Skeletal muscle tissue (tissue), 5 donors: Measurements from ENCODE around the gene GPRASP2. TPM values are rescaled to one million over a fixed set of nuclear protein-coding genes. Genes with fewer than 3 reads are reported as not detected.

Experiments used
- H3K27ac ChIP-seq: one replicate; pipeline ENCODE4 v1.7.0; 2013; ENCODE audit warnings: mild to moderate bottlenecking, low read depth, low read length, inconsistent platforms
- H3K27me3 ChIP-seq, 3 donors: one replicate each; pipeline ENCODE4 v1.7.0; 2013; ENCODE audit warnings: low read length in 3 of 3; ENCODE audit not compliant: control insufficient read depth in 3 of 3, insufficient read depth in 3 of 3
- H3K36me3 ChIP-seq, 3 donors: one replicate each; pipeline ENCODE4 v1.7.0; 2013; ENCODE audit warnings: low read length in 3 of 3; ENCODE audit not compliant: control insufficient read depth in 3 of 3, insufficient read depth in 3 of 3
- H3K4me1 ChIP-seq, 3 donors: one replicate each; pipeline ENCODE4 v1.7.0; 2013; ENCODE audit warnings: low read length in 3 of 3, mild to moderate bottlenecking in 3 of 3; ENCODE audit not compliant: control insufficient read depth in 3 of 3, insufficient read depth in 3 of 3
- H3K4me3 ChIP-seq, 3 donors: one replicate each; pipeline ENCODE4 v1.7.0; 2013; ENCODE audit warnings: low read length in 3 of 3
- H3K9ac ChIP-seq, 3 donors: one replicate each; pipeline ENCODE4 v1.7.0; 2013; ENCODE audit warnings: low read length in 3 of 3, mild to moderate bottlenecking in 3 of 3, moderate library complexity in 2 of 3, low read depth in 1 of 3
- H3K9me3 ChIP-seq, 3 donors: one replicate each; pipeline ENCODE4 v1.7.0; 2013; ENCODE audit warnings: low read length in 3 of 3; ENCODE audit not compliant: control insufficient read depth in 3 of 3
- small RNA-seq: library from RNA; depleted of rRNA; stranded (forward); fragments of <200 nt; gene quantifications from one replicate; pipeline ENCODE3, GENCODE V24; 2014
- total RNA-seq: library from RNA; depleted of rRNA; stranded (reverse); fragments of >200 nt; gene quantifications from one replicate; pipeline ENCODE4 v1.2.3, GENCODE V29; 2014
- donor health status: Osteomylitis.

Gene GPRASP2
- total RNA-seq, 1 donor from 2014 or later: 28.2 TPM

DNA sequence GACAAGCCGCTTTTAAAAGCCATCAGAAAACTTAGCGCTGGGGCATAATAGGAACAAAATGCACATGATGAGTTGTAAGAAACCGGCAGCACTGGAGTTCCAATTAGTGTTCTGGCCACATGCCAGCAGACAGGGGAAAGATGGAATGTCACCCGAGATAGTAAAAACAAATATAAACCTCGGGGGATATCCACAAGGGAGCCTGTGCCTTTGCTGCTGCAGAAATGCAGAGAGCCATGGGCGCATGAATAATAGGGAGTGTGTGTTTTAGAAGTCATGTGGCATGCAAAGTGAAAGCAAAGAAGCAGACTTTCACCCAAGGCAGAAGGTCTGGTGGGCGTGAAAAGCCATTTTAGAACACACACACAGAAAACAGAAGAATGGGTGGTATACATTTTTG, 27.4 kb downstream of the GPRASP2 start:
- H3K27ac ChIP-seq: no peak overlapping the region
- no peaks in the 10 kb centered on the region for H3K9me3 ChIP-seq
- H3K4me3 ChIP-seq: no peak overlapping the region
- H3K27me3 ChIP-seq: no peaks in the 10 kb centered on the region
- no peaks in the 10 kb centered on the region for H3K36me3 ChIP-seq
- H3K9ac ChIP-seq: no peak overlapping the region
- H3K4me1 ChIP-seq: no peaks in the 10 kb centered on the region

DNA sequence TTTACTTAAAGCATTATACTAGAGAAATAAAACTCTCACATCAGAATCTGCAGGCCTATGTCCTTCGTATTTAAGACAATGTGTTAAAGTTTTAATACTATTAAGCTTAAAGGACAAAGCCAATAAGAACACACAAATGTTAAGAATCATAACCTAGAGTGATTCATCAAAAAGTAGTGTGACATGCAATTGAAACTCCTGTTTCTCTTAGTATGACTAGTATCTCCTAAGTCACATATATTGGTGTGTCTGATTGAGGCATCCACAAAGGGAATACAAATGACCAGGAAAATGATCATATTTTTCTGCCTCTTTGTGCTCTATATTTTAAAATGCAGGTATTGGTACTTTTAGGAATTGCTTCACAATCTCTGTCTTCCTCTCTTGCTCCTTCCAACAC, 32.1 kb downstream of the GPRASP2 start:
- Histone ChIP-seq H3K36me3 (no peaks in the 10 kb centered on the region), H3K9me3 (no peaks in the 10 kb centered on the region), H3K4me1 (no peaks in the 10 kb centered on the region), H3K27me3 (no peaks in the 10 kb centered on the region), H3K27ac (no peak overlapping the region), H3K4me3 (no peak overlapping the region), H3K9ac (no peak overlapping the region)

DNA sequence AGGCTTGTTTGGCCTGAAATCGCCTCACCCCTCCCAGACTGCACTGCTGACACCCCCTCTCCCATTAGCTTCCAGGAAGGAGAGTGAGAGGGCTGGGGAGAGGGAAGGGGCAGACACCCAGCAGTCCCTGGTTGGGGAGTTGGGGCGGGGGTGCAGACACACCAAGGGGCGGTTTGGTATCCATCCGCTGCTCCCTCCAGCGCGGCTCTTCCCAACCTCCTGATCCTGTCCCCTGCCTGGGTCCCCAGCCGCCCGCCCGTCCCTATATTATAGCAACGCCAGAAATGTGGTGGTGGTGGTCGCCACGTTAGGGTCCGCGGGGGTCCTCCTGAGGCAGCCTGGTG, 33.2 kb downstream of the GPRASP2 start:
- H3K36me3 ChIP-seq: no peaks in the 10 kb centered on the region
- H3K4me1 ChIP-seq: no peaks in the 10 kb centered on the region
- no peaks in the 10 kb centered on the region for H3K27me3 ChIP-seq
- peak overlapping the region; percentile 52 to 56 (median 52) for H3K4me3 ChIP-seq
- no peak overlapping the region for H3K27ac ChIP-seq
- H3K9me3 ChIP-seq: no peaks in the 10 kb centered on the region
- H3K9ac ChIP-seq: no peak overlapping the region

DNA sequence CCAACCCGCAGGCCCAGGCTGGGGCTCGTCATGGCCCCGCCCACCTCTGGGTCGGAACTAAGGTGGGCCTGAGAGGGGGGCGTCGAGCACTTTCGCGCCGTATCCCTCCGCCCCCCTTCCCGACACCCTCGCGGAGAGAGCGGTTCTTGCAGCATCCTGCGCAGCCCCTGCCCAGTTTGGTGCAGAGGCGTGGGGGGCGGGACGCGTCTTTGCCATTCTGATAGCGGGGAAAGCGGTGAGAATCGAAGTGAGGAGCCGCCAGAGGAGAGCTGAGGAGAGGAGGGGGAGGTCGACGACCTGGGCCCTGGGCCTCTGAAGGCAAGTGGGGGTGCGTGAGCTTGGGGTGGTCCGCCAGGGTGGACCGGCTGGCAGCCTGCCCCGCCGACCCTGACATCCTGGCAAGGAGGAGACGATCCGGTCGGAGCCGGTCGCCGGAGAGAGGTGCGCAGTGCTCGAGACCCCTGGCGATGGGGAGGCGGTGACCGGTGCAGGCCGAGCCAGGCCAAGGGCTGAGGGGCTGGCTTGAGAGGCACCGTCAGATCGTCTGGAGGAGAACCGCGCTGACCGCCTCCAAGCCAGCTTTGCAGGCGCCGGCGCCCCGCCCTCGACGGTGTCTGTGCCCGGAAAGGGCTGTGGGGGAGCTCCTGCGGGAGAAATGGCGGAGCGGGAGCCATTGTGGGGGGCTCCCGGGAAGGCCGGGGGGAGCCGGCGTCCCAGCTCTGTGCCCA, 33.8 kb downstream of the GPRASP2 start:
- Histone ChIP-seq H3K27me3 (no peaks in the 10 kb centered on the region), H3K4me1 (no peaks in the 10 kb centered on the region), H3K9ac (peak overlapping the region in 1 of 3 donors; percentile 54), H3K9me3 (no peaks in the 10 kb centered on the region), H3K4me3 (peak overlapping the region; percentile 52 to 56 (median 52)), H3K27ac (no peak overlapping the region), H3K36me3 (no peaks in the 10 kb centered on the region)

DNA sequence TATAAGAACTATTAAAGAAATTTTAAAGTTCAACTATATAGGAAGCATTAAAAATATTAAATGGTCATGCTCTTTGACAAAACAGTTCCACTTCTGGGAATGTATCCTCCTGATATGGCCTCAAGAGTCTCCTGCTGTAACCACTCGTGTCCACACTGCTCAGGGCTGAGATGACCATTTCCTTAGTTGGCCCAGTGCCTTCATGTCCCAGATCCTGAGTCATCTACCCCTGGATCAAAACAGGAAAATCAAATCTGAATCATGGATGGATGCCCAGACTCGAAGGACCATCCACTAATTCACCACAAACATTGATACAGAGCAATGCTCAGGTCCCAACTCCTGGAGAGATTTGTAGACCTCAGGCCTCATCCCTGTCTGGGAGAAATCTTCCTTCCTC, 53.0 kb downstream of the GPRASP2 start:
- no peak overlapping the region for H3K27ac ChIP-seq
- H3K9me3 ChIP-seq: no peaks in the 10 kb centered on the region
- H3K36me3 ChIP-seq: no peaks in the 10 kb centered on the region
- H3K4me3 ChIP-seq: no peak overlapping the region
- H3K4me1 ChIP-seq: peaks cover 0 to 6% (median 3%) of the 10 kb centered on the region in 3 donors
- no peaks in the 10 kb centered on the region for H3K27me3 ChIP-seq
- H3K9ac ChIP-seq: no peak overlapping the region

DNA sequence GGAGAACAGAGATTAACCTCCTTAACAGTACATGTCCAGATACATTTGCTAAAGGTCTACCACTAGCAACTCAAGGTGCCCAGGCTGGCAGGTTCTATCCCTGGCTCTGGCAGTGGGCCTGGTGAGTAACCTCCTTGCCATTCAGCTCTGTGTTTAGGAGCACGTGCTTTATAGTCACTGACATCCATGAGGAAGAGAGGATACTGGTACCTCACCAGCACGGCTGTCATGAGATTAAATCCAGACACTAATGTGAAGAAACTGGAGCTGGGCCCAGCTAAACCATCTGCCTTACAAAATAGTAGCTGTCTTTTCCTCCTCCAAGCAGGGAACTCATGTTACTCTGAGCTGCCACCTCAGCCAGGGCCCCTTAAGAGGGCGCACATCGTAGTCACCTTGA, 53.6 kb downstream of the GPRASP2 start:
- no peak overlapping the region for H3K27ac ChIP-seq
- H3K4me3 ChIP-seq: no peak overlapping the region
- no peak overlapping the region for H3K9ac ChIP-seq

DNA sequence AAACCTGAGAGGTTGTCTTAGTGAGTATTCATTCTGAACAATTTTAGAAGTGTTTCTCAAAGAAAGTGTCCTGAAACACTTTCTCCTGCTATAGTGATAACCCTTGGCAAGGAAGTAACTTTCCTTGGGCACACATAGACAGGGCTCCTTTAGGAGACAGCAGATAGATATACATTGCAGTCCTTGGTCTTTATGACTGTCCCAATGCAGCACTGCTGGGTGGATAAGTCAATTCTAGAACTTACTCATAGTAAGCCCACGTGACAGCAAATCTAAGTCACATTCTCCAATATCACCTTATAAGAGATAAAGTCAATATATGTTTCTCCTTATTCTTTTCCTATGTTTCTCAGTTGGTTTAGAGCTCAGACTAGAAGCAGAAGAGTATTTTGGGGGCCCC, 55.0 kb downstream of the GPRASP2 start:
- H3K27ac ChIP-seq: no peak overlapping the region
- H3K4me1 ChIP-seq: peaks cover 0 to 6% (median 3%) of the 10 kb centered on the region in 3 donors
- no peak overlapping the region for H3K4me3 ChIP-seq
- no peaks in the 10 kb centered on the region for H3K27me3 ChIP-seq
- no peaks in the 10 kb centered on the region for H3K9me3 ChIP-seq
- H3K9ac ChIP-seq: no peak overlapping the region
- H3K36me3 ChIP-seq: peaks cover 0 to 3% (median 0%) of the 10 kb centered on the region in 3 donors

More for the DNA sequence above, 53.6 kb downstream of the GPRASP2 start:
- no peaks in the 10 kb centered on the region for H3K27me3 ChIP-seq
- H3K36me3 ChIP-seq: no peaks in the 10 kb centered on the region
- no peaks in the 10 kb centered on the region for H3K9me3 ChIP-seq
- peaks cover 0 to 6% (median 3%) of the 10 kb centered on the region in 3 donors for H3K4me1 ChIP-seq

Small RNAs within 50 kb of the gene (small RNA-seq; reads per million reads assigned to genes)
- not detected for gene RNU6-589P

Other genes starting within 250 kb of the GPRASP2 start
- not detected for gene TCP11X2, start 240.6 kb upstream of the GPRASP2 start, total RNA-seq
- 6.3 TPM for gene TMSB15A, start 195.7 kb upstream of the GPRASP2 start, total RNA-seq
- gene ARMCX5, start 112.9 kb upstream of the GPRASP2 start, total RNA-seq: 8.4 TPM
- gene GPRASP1, start 61.0 kb upstream of the GPRASP2 start, total RNA-seq: 8.9 TPM
- gene GPRASP3, start 8.3 kb downstream of the GPRASP2 start, total RNA-seq: 6.3 TPM
- not detected for gene RAB40AL, start 224.8 kb downstream of the GPRASP2 start, total RNA-seq